Epithelial cell of alveolus of lung (primary cell): Measurements from ENCODE around the gene LRRC18. TPM values are rescaled to one million over a fixed set of nuclear protein-coding genes. Genes with fewer than 3 reads are reported as not detected.

Experiments
- total RNA-seq: library from RNA; depleted of rRNA; stranded (reverse); fragments of >200 nt; gene quantifications from 2 replicates; pipeline ENCODE4 v1.2.1, GENCODE V29; 2015

The LRRC18 gene
- not detected in 2 replicates for total RNA-seq

GRCh38 chr10:48939790-48940325, at the start of gene LRRC18:
Gene LRRC18, minus strand, starts transcription at chr10:48939840. Its CDS starts 25,685 bp downstream, at chr10:48914155.

Other genes starting within 250 kb of the LRRC18 start
- 1.4 and 6.6 TPM in 2 replicates for gene VSTM4, start 175.7 kb upstream of the LRRC18 start, total RNA-seq
- gene FAM170B, start 194.2 kb upstream of the LRRC18 start, total RNA-seq, result not detected in 2 replicates
- gene TMEM273, start 248.6 kb upstream of the LRRC18 start, total RNA-seq, result not detected in 2 replicates